Epithelial cell of esophagus (primary cell): ENCODE measurements around the gene GUCA1C.

Experiments used
- DNase-seq: peaks from one replicate; pipeline ENCODE4 v3.0.0; 2010; ENCODE audit warnings: low read depth
- H3K4me3 ChIP-seq: 2 replicates; pipeline ENCODE4 v1.5.1; 2011; ENCODE audit warnings: mild to moderate bottlenecking, low read length, control low read depth
- TF ChIP-seq, protein P1 (sequence below): IDR thresholded peaks from 2 replicates; pipeline ENCODE4 v1.5.1; 2011; ENCODE audit warnings: low read depth, mild to moderate bottlenecking, low read length, control low read depth, inconsistent platforms; ENCODE audit not compliant: insufficient read depth; ENCODE audit errors: missing control alignments

GUCA1C gene

DNA sequence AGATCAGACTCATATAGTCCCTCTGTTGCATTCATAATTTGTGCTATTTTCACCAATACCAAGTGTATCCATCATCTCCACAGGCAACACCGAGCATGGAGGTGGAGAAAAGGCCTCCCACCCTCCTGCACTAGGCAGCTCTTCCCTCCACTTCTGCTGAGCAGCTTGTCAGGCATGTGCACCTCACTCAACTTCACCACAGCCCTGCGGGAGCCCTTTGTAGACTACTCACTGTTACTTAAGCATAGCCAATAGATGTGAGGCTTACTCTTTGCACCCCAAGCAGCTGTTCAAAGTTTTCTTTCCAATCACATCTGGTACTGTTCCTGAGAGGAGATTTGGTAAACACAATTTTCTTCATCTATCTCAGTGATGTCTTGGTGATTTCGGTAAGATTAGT lies 16.9 kb upstream of the GUCA1C start:
- TF ChIP-seq, protein P1, sequence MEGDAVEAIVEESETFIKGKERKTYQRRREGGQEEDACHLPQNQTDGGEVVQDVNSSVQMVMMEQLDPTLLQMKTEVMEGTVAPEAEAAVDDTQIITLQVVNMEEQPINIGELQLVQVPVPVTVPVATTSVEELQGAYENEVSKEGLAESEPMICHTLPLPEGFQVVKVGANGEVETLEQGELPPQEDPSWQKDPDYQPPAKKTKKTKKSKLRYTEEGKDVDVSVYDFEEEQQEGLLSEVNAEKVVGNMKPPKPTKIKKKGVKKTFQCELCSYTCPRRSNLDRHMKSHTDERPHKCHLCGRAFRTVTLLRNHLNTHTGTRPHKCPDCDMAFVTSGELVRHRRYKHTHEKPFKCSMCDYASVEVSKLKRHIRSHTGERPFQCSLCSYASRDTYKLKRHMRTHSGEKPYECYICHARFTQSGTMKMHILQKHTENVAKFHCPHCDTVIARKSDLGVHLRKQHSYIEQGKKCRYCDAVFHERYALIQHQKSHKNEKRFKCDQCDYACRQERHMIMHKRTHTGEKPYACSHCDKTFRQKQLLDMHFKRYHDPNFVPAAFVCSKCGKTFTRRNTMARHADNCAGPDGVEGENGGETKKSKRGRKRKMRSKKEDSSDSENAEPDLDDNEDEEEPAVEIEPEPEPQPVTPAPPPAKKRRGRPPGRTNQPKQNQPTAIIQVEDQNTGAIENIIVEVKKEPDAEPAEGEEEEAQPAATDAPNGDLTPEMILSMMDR, result no peak
- no peak overlapping the region for H3K4me3 ChIP-seq
- DNase-seq, result no peak

DNA sequence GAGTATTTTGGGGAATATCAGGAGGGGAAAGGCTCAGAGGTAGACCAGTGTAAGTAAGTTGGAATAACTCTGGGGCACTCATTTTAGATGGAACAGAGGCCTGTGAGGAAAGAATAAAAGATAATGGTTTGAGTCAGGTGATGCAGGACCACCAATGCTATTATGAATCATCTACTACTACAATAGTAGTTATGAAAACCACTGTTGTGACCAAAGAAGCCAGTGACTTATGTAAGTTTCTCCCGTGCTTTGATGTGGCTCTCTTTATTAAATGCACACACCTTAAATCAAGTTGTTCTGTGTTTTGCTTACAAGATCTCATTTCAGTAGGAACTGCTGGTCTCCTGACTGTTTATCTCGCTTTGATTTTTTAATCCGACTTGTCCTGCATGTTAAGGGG lies 13.1 kb upstream of the GUCA1C start:
- no peak overlapping the region for H3K4me3 ChIP-seq
- TF ChIP-seq, protein P1, result no peak
- DNase-seq, result no peak

DNA sequence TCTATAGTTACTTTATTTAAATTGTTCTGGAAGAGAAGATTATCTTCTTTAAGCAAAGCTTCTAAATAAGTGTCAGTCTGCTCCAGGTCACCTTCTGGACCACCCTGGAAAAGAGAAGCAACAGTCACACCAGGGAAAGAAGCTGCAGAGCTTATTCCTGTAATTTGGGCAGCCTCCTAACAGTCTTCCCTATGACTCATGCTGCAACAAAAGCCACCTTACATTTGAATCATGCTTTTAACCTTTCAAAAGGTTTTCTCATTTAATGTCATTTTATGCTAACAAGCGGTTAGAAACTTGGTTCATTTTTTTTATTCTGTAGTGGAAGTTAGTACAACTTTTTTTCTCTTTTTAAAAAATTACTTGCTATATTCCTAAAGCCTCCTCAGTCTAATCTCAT lies 5.3 kb upstream of the GUCA1C start:
- TF ChIP-seq, protein P1, result no peak
- H3K4me3 ChIP-seq, result no peak overlapping the region
- DNase-seq, result peak; percentile 50

DNA sequence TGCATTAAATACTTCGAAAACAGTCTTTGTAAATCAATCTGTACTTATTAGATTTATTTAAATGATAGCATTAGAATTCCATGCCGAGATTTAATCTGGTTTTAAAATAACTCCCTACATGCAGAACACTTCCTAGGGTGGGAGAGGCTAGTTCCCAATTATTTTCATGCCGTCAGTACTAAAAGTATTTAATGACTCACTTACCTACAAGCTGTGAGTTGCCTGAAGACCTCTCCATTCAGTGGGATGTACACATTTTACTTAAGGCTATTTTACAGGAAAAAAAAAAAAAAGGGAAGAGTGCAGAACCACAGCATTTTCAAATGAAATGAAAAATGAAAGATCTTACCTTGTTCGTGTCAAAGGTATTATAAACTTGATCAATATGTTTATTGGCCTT lies 469 bp downstream of the GUCA1C start:
- TF ChIP-seq, protein P1, result no peak
- peak; percentile 88 for DNase-seq
- no peak overlapping the region for H3K4me3 ChIP-seq

DNA sequence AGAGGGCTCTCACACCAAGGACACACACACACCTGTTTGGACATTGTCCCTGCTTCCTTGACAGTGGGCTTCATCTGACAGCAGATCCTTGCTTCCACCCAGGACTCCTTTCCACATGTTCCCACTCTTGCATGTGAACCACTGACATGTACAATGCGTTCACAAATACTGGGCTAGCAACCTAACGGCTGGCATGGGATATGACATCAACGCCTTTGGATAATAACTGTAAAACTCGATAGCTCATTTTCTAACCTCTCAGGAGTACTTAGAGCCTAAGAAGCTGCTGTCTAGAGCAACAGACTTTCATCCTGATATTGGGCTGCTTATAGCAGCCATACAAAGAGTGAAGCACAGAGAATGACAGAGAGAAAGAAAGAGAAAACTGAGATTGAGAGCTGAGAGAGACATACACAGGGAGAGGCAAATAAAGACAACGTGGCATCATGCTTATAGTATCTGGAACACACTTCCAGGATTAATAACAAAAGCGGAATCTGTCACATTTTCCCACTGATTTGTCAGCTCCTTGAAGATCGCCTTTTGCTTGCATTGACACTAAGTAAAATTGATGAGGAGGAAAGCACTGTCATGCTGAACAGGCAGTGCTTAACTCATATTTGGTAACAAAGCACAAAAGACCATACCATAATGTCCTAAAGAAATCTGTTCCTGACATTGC lies 1.7 kb downstream of the GUCA1C start:
- no peak for DNase-seq
- TF ChIP-seq, protein P1, result no peak
- no peak overlapping the region for H3K4me3 ChIP-seq

DNA sequence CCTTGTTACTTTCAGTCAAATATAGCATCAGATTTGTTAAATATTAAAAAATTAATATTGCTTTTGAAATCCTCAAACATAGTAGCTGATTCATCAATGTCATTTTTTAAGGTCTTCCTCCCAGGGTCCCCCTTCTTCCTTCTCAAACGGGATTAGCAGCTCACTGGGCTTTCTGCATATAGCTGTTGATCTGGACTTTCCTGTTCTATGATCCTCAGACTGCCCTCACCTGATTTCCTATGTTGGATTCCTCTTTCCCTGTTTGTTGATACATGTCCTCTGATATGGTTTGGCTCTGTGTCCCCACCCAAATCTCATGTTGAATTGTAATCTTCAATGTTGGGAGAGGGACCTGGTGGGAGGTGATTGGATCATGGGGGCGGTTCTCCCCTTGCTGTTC lies 5.8 kb downstream of the GUCA1C start:
- TF ChIP-seq, protein P1, result no peak
- peak; percentile 63 for DNase-seq
- H3K4me3 ChIP-seq, result no peak overlapping the region

DNA sequence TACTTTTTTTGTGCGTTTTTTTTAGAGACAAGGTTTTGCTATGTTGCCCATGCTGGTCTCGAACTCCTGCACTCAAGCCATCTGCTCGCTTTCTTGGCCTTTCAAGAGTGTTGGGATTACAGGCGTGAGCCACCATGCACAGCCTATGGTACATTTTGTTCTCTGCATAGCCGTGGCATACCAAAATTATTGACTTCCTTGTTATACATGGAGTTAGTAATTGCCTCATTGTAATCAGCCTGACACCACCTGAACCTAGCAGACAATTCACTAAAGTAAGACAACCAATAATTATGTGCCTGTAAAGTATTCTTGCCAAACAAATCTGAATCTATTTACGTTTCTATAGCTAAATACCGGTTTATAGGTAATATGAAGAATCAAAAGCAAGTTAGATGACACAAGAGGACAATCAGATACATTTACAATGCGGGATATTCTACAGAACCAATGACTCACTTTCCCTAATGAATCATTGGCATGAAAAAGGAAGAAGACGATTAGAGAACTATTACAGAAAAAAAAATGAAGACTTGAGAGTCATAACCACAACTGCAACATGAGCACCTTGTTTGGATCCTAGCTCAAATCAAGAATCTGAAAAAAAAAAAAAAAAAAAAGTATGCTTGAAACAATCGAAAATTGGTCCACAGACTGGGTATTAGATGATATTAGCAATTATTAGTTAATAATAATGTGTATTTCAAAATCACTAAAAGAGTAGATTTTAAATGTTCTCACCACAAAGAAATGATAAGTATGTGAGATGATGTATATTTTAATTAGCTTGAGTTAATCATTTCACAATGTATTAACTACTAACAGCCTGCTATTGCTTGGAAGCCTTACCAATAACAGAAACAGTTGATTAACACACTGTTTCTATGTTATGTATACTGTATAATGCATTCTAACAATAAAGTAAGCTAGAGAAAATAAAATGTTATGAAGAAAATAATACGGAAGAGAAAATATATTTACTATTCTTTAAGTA lies 7.1 kb downstream of the GUCA1C start:
- H3K4me3 ChIP-seq, result no peak overlapping the region
- TF ChIP-seq, protein P1, result no peak
- DNase-seq, result peak; percentile 89
